Posterior vena cava (tissue), 2 donors: Measurements from ENCODE around the gene UFSP1. TPM values are rescaled to one million over a fixed set of nuclear protein-coding genes. Genes with fewer than 3 reads are reported as not detected.

Experiments used
- DNase-seq: peaks from one replicate; pipeline ENCODE4 v3.0.0-alpha.2; 2020; ENCODE audit warnings: low spot score
- intact Hi-C, 2 donors: fragments of 100-400 bp; cut with DNase I; formaldehyde crosslinking; loops; one replicate each; pipeline versions ENCODE4 v1.14.1 to v1.14.2; 2022 to 2023
- total RNA-seq, 2 donors: library from RNA; stranded (reverse); fragmentation: NEBNext Ultra II Directional; extraction: Animal tissue kit (Norgen Biotek cat#: 25700); gene quantifications; one replicate each; pipeline ENCODE4 v1.2.1, GENCODE V29; 2021
- donor health status: DM: yes; HTN: yes; CAD: no.
- donor health status: DM: yes; HTN: yes; CAD: no.

Gene UFSP1
- total RNA-seq, 2 donors from 2014 or later = 2.7 to 3.3 TPM

- no peak for DNase-seq
- intact Hi-C loops = no loop called here
Measured at GRCh38 chr7:100885440-100886141, 3.9 kb downstream of the UFSP1 start.

- intact Hi-C loops = no loop called here
- no peak for DNase-seq
Measured at GRCh38 chr7:100884736-100885439, 4.6 kb downstream of the UFSP1 start.

- DNase-seq = no peak
- intact Hi-C loops = no loop called here
Measured at GRCh38 chr7:100882785-100883526, 6.6 kb downstream of the UFSP1 start.

GRCh38 chr7:100882201-100882600 is 7.3 kb downstream of the UFSP1 start:
- no peak for DNase-seq
- intact Hi-C loops = no loop called here

- no peak for DNase-seq
- intact Hi-C loops = no loop called here
Measured at GRCh38 chr7:100881136-100881535, 8.4 kb downstream of the UFSP1 start.

GRCh38 chr7:100880645-100881044 is 8.9 kb downstream of the UFSP1 start:
- intact Hi-C loops = no loop called here
- no peak for DNase-seq

- intact Hi-C loops = no loop called here
- no peak for DNase-seq
Measured at GRCh38 chr7:100879685-100880261, 9.7 kb downstream of the UFSP1 start.

GRCh38 chr7:100878685-100879084 is 10.8 kb downstream of the UFSP1 start:
- no peak for DNase-seq
- intact Hi-C loops = no loop called here

GRCh38 chr7:100878013-100878412 is 11.5 kb downstream of the UFSP1 start:
- DNase-seq = no peak
- intact Hi-C loops = no loop called here

- intact Hi-C loops = no loop called here
- peak; percentile 87 for DNase-seq
Measured at GRCh38 chr7:100875356-100875751, 14.2 kb downstream of the UFSP1 start.

GRCh38 chr7:100874577-100875355 is 14.7 kb downstream of the UFSP1 start, which contains the start of gene SRRT:
Gene SRRT (plus strand): TSS chr7:100875103. CDS start chr7:100875591, 488 bp downstream.
- DNase-seq = peak; percentile 100
- intact Hi-C loops = no loop called here

GRCh38 chr7:100874300-100874576 is 15.3 kb downstream of the UFSP1 start:
- intact Hi-C loops = no loop called here
- DNase-seq = peak; percentile 64

GRCh38 chr7:100873599-100874299 is 15.8 kb downstream of the UFSP1 start:
- DNase-seq = no peak
- intact Hi-C loops = no loop called here

GRCh38 chr7:100867776-100868485 is 21.6 kb downstream of the UFSP1 start:
- DNase-seq = peak; percentile 75
- intact Hi-C loops = no loop called here

GRCh38 chr7:100867040-100867775 is 22.3 kb downstream of the UFSP1 start, which contains the start of gene TRIP6:
Gene TRIP6 (plus strand): TSS chr7:100867387. CDS start chr7:100867498, 111 bp downstream.
- peak; percentile 97 for DNase-seq
- intact Hi-C loops = no loop called here

- DNase-seq = no peak
- intact Hi-C loops = no loop called here
Measured at GRCh38 chr7:100866729-100867039, 22.8 kb downstream of the UFSP1 start.

GRCh38 chr7:100865938-100866728 is 23.4 kb downstream of the UFSP1 start:
- intact Hi-C loops = no loop called here
- peak; percentile 95 for DNase-seq
